GM19351 (cell line): ENCODE measurements around the gene KLK7.
"Not testable (repeated sequence)": the region's sequence is repeated elsewhere in the genome, so short reads cannot be mapped to it uniquely, and the experiment has no call there.

Experiments used
- ATAC-seq: cut with Tn5 transposase; IDR thresholded peaks from one replicate; pipeline ENCODE4 v1.9.1; 2021; ENCODE audit warnings: mild to moderate bottlenecking, moderate library complexity; ENCODE audit not compliant: unreplicated experiment

KLK7 gene

DNA sequence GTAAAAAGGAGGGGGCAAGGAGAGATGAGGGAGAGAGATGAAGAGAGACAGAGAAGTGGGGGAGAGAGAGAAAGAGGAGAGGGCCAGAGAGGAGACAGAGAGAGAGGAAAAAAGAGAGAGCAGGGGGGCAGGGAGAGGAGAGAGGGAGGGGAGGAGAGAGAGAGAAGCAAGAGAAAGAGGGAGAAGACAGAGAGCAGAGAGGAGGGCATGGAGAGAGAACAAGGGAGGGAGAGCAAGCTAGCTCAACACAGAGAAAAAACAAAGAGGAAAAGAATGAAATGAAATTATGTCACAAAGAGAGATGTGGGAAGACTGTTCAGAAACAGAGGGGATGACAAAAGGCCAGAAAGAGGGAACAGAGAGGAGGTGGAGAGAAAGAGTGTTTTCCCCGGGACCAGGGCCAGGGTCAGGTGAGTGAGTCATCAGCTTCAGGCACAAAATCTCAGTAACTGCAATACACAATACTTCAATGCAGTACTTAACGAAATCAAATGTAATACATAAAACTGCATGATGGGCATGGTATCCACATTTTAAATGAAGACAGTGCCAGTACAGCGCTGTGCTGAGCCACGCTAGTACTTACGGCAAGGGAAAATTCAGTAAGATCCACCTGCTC lies 4.8 kb downstream of the KLK7 start:
- ATAC-seq: no peak

DNA sequence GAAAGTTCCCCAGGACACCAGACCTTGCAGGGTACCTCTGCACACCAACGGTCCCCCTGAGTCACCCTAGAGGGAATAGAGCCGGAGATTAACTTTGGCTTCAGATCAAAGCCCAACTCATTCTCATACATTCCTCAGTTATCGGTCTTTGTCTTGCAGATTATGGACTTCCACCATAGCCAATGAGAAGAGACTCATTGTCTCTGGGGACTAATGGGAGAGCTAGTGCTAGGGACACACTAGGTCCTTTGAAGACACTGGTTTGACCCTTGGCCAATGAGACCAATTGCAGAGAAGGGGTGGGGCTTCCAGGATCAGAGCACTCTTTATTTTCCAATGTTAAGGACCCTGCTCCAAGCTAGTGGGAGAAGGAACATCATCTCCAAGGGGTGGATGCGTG lies 6.1 kb downstream of the KLK7 start:
- no peak for ATAC-seq

DNA sequence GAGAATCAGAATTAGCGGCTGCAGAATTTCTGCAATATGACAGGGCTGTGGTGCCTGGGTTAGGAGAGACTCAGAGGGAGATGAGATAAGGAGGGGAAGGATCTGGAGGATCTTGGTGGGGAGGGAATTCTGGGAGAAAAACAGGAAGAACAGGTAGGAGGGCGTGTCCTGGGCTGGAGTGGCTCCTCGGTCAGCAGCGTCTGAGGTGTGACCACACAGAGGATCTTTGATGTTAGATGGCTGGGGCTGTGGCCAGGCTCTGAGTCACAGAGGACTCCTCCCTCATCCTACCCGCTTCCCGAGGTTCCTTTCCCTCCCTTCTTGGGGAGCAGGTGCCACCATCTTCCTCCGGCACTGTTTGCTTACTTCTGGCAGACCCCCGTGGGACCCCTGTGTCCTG lies 8.0 kb downstream of the KLK7 start:
- no peak for ATAC-seq

DNA sequence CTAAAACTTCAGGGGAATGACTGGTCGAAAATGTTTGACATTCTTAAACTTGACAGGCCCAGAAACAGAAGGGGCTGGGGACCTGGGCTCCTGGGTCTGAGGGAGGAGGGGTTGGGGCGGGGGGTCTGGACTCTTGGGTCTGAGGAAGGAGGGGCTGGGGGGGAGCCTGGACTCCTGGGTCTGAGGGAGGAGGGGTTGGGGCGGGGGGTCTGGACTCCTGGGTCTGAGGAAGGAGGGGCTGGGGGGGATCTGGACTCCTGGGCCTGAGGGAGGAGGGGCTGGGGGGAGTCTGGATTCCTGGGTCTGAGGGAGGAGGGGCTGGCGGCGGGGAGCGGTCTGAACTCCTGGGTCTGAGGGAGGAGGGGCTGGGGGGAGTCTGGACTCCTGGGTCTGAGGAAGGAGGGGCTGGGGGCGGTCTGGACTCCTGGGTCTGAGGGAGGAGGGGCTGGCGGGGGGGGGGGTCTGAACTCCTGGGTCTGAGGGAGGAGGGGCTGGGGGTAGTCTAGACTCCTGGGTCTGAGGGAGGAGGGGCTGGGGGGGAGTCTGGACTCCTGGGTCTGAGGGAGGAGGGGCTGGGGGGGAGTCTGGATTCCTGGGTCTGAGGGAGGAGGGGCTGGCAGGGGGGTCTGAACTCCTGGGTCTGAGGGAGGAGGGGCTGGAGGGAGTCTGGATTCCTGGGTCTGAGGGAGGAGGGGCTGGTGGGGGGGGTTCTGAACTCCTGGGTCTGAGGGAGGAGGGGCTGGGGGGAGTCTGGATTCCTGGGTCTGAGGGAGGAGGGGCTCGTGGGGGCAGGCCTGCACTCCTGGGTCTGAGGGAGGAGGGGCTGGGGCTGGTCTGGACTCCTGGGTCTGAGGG lies 8.8 kb downstream of the KLK7 start:
- ATAC-seq: no peak

DNA sequence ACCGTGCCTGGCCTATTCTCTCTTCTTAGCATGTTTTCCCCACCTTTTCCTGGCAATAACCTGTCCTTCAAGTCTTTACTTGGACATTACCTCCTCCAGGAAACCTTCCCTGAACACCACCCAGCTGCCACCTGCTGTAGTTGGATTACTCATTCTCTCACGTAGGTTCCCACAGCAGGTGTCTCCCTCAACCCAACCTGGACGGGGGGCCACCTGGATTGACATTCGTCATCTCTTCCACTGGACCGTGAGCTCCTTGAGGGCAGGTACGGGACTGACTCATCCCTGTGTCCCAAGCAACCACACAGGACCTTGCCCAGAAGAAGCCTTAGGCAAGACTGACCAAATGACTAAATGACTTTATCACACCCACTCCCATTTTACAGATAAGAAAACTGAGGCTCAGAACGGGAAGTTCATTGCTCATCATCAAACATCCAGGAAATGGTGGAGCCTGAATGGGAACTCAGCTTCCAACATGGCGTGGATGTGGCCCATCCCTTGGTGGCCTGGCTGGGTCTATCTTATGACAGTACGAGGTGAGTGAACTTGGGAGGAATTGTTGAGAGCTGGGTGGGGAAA lies 10.8 kb downstream of the KLK7 start:
- no peak for ATAC-seq

DNA sequence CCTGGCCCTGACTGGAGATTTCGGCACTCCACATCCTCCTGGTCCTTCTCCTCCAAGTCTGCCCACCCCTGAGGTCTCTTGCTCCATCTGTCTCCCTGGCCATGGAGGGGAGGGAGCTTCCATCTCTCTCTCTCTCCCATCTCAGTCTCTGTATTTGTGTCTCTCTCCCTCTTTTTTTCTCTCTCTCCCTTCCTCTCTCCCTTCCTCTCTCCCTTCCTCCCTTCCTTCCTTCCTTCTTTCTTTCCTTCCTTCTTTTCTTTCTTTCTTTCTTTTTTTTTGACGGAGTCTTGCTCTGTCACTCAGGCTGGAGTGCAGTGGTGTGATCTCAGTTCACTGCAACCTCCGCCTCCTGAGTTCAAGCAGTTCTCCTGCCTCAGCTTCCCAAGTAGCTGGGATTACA lies 13.9 kb downstream of the KLK7 start:
- ATAC-seq: not testable (repeated sequence)

DNA sequence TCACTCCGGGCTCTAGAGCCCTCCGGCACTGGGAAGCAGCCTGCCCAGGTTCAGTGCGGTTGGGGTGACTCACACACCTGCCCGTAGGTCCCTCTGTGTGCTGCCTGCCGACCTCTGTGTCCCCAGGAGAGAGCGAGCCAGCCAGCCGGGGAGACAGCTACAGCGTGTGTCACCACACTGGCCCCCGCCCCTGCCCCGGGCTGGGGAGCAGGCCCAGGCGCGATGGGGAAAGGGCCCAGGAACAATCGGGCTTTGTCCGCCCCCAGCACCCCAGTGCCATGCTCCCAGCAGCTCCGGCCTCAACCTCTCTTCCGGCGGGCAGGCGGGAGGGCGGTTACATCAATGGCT lies 14.3 kb downstream of the KLK7 start, which contains the start of gene KLK6:
KLK6 (minus strand) TSS at position 179 of the 348 bp plus-strand sequence. CDS start 1,487 bp downstream, outside the sequence.
- no peak for ATAC-seq

DNA sequence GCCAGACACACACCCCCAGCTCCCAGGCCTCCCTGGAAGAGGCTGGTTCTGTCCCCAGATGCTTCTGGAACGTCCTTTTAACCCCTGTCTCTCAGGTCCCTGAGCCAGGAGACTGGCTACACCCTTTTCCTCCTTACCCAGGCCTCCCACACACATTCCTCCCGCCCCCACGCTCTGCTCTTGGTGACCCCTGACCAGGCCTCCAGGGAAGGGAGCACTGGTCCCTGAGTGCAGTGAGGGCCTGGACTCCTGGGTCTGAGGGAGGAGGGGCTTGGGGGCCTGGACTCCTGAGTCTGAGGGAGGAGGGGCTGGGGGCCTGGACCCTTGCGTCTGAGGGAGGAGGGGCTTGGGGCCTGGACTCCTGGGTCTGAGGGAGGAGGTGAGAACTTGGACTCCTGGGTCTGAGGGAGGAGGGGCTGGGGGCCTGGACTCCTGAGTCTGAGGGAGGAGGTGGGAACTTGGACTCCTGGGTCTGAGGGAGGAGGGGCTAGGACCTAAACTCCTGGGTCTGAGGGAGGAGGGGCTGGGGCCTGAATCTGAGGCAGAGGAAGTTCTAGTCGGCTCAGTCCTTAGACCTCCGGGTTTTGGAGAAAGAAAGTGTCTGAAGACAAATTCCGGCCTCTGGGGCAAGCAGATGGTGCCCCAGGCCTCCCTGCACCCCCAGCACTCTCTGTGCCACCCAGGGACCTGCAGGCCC lies 14.9 kb downstream of the KLK7 start:
- ATAC-seq: no peak

DNA sequence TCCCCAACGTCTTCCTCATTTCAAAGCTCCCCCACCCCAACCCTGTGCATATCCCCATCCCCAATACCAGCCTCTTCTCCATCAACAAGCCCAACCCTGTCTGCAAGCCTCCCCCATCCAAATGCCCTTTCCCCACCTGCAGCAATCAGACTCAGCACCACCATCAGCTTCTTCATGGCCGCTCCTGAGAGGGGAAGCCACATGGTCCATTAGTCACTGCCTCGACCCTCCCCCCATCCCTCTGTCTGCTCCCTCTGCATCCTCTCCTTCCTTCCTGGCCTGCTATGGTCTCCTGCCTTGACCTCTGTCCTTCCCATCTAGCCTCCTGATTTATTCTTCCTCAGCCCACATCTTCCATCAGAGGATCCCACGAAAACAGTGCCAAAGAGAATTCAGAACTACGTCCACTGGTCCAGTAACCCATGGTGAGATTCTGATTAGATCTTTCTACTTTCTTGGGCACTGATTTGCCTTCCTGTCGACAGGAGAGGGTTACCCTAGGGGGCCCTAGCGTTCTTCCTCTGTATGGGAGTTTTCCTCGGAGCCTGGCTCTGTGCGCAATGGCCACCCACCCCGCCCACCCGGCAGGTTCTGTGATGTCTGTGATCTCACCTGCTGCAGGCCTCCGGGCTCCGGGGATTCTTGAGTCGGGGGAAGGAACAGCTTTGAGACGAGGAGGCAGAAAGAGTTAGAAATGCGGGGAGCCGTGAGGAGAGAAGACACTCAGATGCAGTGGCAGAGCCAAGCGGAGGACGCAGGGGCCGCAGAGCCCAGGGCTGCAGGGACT lies 15.6 kb downstream of the KLK7 start:
- ATAC-seq: no peak

DNA sequence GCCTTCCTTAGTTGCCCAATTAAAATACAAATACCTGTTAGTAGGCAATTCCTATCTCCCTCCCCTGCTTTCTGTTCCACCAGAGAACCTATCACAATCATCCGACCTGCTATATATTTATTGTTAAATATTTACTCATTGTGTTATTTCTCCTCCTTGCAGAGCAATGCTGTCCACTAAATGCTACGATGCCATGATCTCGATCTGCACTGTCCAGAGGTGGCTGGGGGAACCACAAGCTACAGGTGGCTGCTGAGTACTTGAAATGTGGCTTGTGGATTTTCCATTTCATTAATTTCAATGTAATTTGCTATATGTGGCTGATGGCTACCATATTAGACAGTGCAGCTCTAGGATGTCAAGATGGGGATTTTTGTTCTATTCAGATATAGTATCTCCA lies 19.5 kb downstream of the KLK7 start:
- ATAC-seq: no peak

DNA sequence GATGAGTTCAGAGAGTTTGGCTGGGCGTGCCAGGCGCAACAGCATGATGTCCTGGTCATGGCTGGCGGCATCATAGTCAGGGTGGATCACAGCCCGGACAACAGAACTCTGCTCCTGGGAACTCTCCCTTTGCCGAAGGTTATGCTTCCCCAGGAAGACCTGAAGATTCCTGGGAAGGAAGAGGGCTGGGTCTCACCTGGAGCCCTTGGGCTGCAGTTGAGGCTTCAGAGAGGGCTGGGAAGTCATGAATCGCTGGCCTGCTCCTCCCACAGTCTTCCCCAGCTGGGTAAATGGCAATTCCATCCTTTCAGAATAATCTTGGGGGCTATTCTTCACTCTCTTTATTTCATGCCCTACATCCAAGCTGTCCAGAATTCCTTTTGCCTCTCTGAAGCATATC lies 20.3 kb downstream of the KLK7 start:
- no peak for ATAC-seq

DNA sequence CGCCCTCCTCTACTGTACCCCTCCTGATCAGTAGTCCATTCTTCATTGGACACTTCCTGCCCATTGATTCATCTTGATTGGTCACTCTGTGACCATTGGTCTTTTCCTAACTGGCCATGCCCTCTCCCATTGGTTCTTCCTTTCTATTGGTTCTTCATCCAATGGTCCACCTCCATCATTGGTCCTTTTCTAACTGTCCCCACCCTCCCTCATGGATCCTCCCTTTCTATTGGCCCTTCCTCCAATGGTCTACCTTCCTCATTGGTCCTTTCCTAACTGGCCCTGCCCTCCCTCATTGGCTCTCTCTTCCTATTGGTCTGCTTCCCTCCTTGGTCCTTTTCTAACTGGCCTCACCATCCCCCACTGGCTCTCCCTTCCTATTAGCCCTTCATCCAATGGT lies 21.5 kb downstream of the KLK7 start:
- ATAC-seq: no peak

DNA sequence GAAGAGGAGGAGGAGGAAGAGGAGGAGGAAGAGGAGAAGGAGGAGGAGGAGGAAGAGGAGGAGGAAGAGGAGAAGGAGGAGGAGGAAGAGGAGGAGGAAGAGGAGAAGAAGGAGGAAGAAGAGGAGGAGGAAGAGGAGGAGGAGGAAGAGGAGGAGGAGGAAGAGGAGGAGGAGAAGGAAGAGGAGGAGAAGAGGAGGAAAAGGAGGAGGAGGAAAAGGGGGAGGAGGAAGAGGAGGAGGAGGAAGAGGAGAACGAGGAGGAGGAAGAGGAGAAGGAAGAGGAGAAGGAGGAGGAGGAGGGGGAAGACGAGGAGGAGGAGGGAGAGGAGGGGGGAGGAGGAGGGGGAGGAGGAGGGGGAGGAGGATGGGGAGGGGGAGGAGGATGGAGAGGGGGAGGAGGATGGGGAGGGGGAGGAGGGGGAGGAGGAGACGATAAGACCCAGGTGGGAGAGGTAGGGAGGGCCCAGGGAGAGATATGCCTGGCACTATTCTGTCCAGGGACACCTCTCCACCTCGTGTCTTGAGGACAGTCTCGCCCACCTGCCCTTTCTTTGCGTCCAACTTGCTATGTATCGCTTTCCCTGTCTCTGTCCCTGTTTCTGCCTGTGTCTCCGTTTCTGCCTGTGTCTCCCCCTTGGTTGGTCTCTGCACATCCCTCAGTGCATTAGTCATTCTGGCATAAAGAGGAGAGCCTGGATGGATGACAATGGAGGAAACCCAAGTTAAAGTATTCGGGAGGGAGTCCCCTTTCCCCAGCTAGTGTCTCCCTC lies 23.8 kb downstream of the KLK7 start:
- ATAC-seq: no peak

DNA sequence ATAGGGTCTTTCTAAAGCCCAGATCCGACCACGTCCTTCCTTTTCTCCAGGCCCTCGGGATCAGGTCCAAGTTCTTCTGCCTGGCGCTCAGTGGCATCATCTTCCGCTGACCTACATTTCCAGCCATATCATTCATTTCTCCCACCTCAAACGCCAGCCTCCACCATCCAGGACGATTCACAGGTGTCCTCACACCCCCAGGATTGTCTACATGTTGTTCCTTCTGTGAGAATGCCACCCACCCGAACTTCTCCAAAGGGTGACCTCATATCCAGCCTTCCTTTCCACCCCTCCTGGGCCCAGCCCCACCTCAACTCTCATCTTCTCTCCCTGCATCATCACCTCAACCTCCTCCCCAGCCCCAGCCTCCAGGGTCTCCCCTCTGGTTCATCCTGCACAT lies 26.1 kb downstream of the KLK7 start:
- ATAC-seq: no peak

DNA sequence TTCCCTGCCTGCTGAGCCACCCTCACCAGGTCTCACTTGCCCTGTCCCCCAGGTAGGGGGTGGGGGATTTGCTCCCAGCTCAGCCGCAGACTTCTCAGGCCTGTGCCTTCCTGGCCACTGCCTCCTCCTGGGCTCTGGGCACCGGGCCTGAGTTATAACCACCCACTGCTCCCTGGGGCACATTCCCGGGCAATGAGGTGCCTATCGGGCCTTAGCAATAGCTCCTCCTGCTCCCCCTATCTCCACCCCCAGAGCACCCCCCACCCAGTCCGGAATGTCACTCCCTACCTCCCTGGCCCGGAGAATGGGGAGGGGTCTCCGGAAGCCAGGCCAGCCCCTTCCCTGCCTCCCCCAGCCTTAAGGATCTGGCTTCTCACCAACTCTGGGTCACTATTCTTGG lies 30.8 kb downstream of the KLK7 start, which contains the start of gene KLK5:
KLK5 (minus strand) TSS at position 129 of the 400 bp plus-strand sequence. CDS start 381 bp downstream, outside the sequence.
- no peak for ATAC-seq

DNA sequence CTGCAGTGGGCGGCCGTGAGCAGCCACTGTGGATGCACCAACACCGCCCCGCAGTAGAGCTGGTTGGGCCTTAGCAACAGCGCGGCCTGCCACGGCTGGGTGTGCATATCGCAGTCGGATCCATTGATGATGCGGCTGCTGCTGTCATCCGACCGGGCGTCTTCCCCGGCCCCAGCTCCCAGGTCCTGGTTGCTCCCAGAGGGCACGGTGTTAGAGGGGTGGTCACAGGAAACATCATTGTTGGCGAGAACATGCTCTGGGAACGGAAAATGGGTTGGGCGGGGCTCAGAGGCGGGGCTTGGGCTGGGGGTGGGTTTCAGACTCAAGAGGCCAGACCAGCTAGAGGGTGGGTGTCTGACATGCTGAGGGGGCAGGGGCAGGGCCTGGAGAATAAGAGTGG lies 33.9 kb downstream of the KLK7 start:
- ATAC-seq: no peak

DNA sequence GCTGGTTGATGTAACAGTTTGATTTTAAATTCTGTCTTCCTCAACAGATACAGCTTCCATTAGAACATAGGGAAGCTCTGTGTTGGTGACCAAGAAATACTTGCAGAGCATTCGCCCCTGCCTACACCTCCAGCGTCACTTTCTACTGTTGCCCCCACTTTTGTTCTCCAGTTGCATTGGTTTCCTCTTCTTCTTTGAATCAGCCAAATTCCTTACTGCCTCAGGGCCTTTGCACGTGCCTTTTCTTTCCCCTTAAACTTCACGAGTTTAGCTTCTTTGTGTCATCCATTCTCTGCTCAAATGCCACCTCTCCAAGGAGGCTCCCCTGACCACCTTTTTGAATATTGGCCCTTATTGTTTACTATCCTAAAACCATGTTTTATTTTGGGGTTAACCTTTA lies 36.6 kb downstream of the KLK7 start:
- no peak for ATAC-seq

DNA sequence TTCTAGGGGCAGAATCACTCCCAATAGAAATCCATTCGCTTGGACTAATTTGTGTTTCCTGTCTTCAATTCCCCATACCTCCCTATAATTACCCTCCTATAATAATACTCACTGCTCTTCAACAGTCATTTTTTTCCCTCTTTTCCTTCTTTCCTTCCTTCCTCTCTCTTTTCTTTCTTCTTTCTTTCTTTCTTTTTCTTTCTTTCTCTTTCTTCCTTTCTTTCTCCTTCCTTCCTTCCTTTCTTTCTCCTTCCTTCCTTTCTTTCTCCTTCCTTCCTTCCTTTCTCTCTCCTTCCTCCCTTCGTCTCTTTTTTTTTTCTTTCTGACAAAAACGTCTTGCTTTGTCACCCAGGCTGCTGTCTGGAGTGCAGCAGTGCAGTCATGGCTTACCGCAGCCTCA lies 38.9 kb downstream of the KLK7 start:
- no peak for ATAC-seq

DNA sequence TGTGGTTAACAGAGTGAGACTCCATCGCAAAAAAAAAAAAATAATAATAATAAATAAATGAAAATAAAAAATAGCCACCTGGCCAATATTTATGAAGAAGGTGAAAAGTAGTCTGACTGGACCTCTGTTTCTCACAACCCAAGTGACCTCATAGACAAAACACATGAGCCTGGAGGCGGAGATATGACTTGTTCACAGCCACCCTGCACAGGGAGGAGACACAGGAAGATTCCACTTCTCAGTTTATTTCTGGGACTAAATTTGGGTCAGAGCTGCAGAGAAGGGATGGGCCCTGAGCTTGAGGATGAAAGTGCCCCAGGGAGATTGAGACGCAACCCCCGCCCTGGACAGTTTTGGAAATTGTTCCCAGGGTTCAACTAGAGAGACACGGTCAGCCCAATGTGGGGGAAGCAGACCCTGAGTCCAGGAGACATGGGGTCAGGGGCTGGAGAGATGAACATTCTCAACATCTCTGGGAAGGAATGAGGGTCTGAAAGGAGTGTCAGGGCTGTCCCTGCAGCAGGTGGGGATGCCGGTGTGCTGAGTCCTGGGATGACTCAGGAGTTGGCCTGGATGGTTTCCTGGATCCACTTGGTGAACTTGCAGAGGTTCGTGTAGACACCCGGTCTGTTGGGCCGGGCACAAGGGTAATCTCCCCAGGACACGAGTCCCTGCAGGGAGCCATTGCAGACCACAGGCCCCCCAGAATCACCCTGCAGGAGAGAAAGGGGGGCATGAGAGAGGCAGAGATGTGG lies 40.5 kb downstream of the KLK7 start:
- ATAC-seq: no peak
